Measurements from ENCODE around the gene PPP2R5D. TPM values are rescaled to one million over a fixed set of nuclear protein-coding genes. Genes with fewer than 3 reads are reported as not detected.

Gene PPP2R5D
- polyA plus RNA-seq, 6 donors from 2014 or later = 13.6 to 23.8 (median 14.5) TPM

- DNase-seq = no peak
- H3K9me3 Mint-ChIP-seq = no peaks in the 10 kb centered on the region
- peak overlapping the region in 5 of 6 donors; percentile 32 to 98 (median 76) for H3K27ac Mint-ChIP-seq
- H3K36me3 Mint-ChIP-seq = peaks cover 4 to 29% of the 10 kb centered on the region in 2 donors
- no peaks in the 10 kb centered on the region for H3K27me3 Mint-ChIP-seq
- no peak for ATAC-seq (ENCODE audit: low read depth in 2 of 2)
- H3K4me3 Mint-ChIP-seq = peak overlapping the region; percentile 60 to 99 (median 98)
- peaks cover 33 to 47% (median 38%) of the 10 kb centered on the region in 3 donors for H3K4me1 Mint-ChIP-seq
These were observed 76.6 kb downstream of the PPP2R5D start for GRCh38 chr6:43060755-43061633.

DNA sequence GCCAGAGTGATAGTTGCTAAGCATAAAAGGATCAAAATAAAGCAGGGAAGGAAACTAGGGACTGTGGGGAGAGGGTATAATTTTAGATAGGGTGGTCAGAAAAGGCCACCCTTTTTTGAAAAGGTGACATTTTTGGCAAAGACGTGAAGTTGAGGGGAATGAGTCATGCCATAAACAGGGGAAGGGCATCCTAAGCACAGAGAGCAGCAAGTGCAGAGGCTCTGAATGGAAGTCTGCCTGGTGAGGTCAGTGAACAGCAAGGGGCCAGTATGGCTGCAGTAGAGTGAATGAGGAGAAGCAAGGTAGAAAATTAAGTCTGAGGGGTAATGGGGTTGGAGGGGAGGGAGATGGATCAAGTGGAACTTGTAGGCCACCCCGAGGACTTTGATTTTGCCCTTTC lies 77.5 kb downstream of the PPP2R5D start:
- no peak for ATAC-seq (ENCODE audit: low read depth in 2 of 2)
- H3K4me3 Mint-ChIP-seq = peak overlapping the region in 1 of 8 donors; percentile 96
- no peak for DNase-seq
- H3K36me3 Mint-ChIP-seq = peaks cover 4 to 37% of the 10 kb centered on the region in 2 donors
- no peaks in the 10 kb centered on the region for H3K9me3 Mint-ChIP-seq
- no peaks in the 10 kb centered on the region for H3K27me3 Mint-ChIP-seq
- H3K4me1 Mint-ChIP-seq = peaks cover 33 to 43% (median 36%) of the 10 kb centered on the region in 3 donors
- H3K27ac Mint-ChIP-seq = peak overlapping the region in 1 of 6 donors; percentile 73

Other genes starting within 250 kb of the PPP2R5D start
- 100 to 1,000 TPM in 1 of 6 donors, 10 to 100 TPM in 5; 60.5 to 104 (median 71.8) TPM for gene TBCC, start 238.5 kb upstream of the PPP2R5D start, polyA plus RNA-seq (ENCODE audit: low read depth in 6 of 6)
- gene BICRAL, start 202.5 kb upstream of the PPP2R5D start, polyA plus RNA-seq (ENCODE audit: low read depth in 6 of 6) = 1 to 10 TPM; 1.8 to 4.9 (median 4.1) TPM
- 10 to 100 TPM; 26.8 to 81.7 (median 61.0) TPM for gene RPL7L1, start 105.0 kb upstream of the PPP2R5D start, polyA plus RNA-seq (ENCODE audit: low read depth in 6 of 6)
- gene PTCRA, start 68.5 kb upstream of the PPP2R5D start, polyA plus RNA-seq (ENCODE audit: low read depth in 6 of 6) = 1 to 10 TPM in 1 of 6 donors, under 1 TPM in 3, not detected in 2; 0.41 to 1.9 (median 0.68) TPM
- gene CNPY3, start 55.1 kb upstream of the PPP2R5D start, polyA plus RNA-seq (ENCODE audit: low read depth in 6 of 6) = 100 to 1,000 TPM; 153 to 199 (median 177) TPM
- 1 to 10 TPM in 1 of 6 donors, under 1 TPM in 3, not detected in 2; 0.26 to 1.1 (median 0.28) TPM for gene GNMT, start 23.8 kb upstream of the PPP2R5D start, polyA plus RNA-seq (ENCODE audit: low read depth in 6 of 6)
- gene PEX6, start 5.4 kb upstream of the PPP2R5D start, polyA plus RNA-seq (ENCODE audit: low read depth in 6 of 6) = 10 to 100 TPM; 10.6 to 23.5 (median 15.7) TPM
- 100 to 1,000 TPM in 4 of 6 donors, 10 to 100 TPM in 2; 91.3 to 172 (median 103) TPM for gene MEA1, start 29.4 kb downstream of the PPP2R5D start, polyA plus RNA-seq (ENCODE audit: low read depth in 6 of 6)
- 100 to 1,000 TPM in 1 of 6 donors, 10 to 100 TPM in 5; 88.7 to 121 (median 92.0) TPM for gene KLHDC3, start 29.7 kb downstream of the PPP2R5D start, polyA plus RNA-seq (ENCODE audit: low read depth in 6 of 6)
- 10 to 100 TPM; 27.8 to 55.0 (median 39.8) TPM for gene RRP36, start 37.1 kb downstream of the PPP2R5D start, polyA plus RNA-seq (ENCODE audit: low read depth in 6 of 6)
- gene CUL7, start 69.3 kb downstream of the PPP2R5D start, polyA plus RNA-seq (ENCODE audit: low read depth in 6 of 6) = 1 to 10 TPM; 3.1 to 6.4 (median 4.4) TPM
- gene MRPL2, start 74.9 kb downstream of the PPP2R5D start, polyA plus RNA-seq (ENCODE audit: low read depth in 6 of 6) = 10 to 100 TPM; 27.2 to 61.1 (median 42.3) TPM
- gene KLC4, start 75.1 kb downstream of the PPP2R5D start, polyA plus RNA-seq (ENCODE audit: low read depth in 6 of 6) = 10 to 100 TPM in 4 of 6 donors, 1 to 10 TPM in 2; 1.3 to 11.2 (median 10.5) TPM
- not detected for gene PTK7, start 91.7 kb downstream of the PPP2R5D start, polyA plus RNA-seq (ENCODE audit: low read depth in 6 of 6)
- gene SRF, start 186.7 kb downstream of the PPP2R5D start, polyA plus RNA-seq (ENCODE audit: low read depth in 6 of 6) = 1 to 10 TPM; 2.5 to 5.3 (median 4.7) TPM
- 10 to 100 TPM in 3 of 6 donors, 1 to 10 TPM in 3; 1.2 to 16.5 (median 9.5) TPM for gene CUL9, start 197.6 kb downstream of the PPP2R5D start, polyA plus RNA-seq (ENCODE audit: low read depth in 6 of 6)
- gene DNPH1, start 244.9 kb downstream of the PPP2R5D start, polyA plus RNA-seq (ENCODE audit: low read depth in 6 of 6) = 100 to 1,000 TPM; 101 to 176 (median 133) TPM